NCI-H82 treated with DMSO at 0.1 percent for 48 hours (cell line): Measurements from ENCODE around the gene MGST3.
"Not testable (repeated sequence)": the region's sequence is repeated elsewhere in the genome, so short reads cannot be mapped to it uniquely, and the experiment has no call there.

Source experiments
- DNase-seq: peaks from one replicate; lab custom pipeline; 2025; ENCODE audit not compliant: unreplicated experiment; lab: John Stamatoyannopoulos, UW

Gene MGST3

GRCh38 chr1:165629151-165629550 lies 1.9 kb upstream of the MGST3 start:
- DNase-seq: no peak

GRCh38 chr1:165629848-165630628 lies 996 bp upstream of the MGST3 start:
- DNase-seq: peak; percentile 52

GRCh38 chr1:165631342-165632151 lies 513 bp downstream of the MGST3 start:
- DNase-seq: no peak

GRCh38 chr1:165632152-165632469 lies 1.1 kb downstream of the MGST3 start:
- DNase-seq: no peak

GRCh38 chr1:165632491-165632890 lies 1.5 kb downstream of the MGST3 start:
- no peak for DNase-seq

GRCh38 chr1:165633614-165634013 lies 2.6 kb downstream of the MGST3 start:
- DNase-seq: no peak

- DNase-seq: no peak
These were observed 3.3 kb downstream of the MGST3 start for GRCh38 chr1:165634154-165634921.

- no peak for DNase-seq
These were observed 4.3 kb downstream of the MGST3 start for GRCh38 chr1:165635329-165635728.

GRCh38 chr1:165635823-165636222 lies 4.8 kb downstream of the MGST3 start:
- no peak for DNase-seq

GRCh38 chr1:165637427-165637826 lies 6.4 kb downstream of the MGST3 start:
- DNase-seq: no peak

- DNase-seq: not testable (repeated sequence)
These were observed 7.2 kb downstream of the MGST3 start for GRCh38 chr1:165638211-165638610.

GRCh38 chr1:165639821-165640623 lies 9.0 kb downstream of the MGST3 start:
- no peak for DNase-seq

- DNase-seq: no peak
These were observed 10.4 kb downstream of the MGST3 start for GRCh38 chr1:165641231-165641987.

GRCh38 chr1:165644064-165644735 lies 13.2 kb downstream of the MGST3 start:
- DNase-seq: no peak

GRCh38 chr1:165645654-165646366 lies 14.8 kb downstream of the MGST3 start:
- no peak for DNase-seq

- no peak for DNase-seq
These were observed 16.5 kb downstream of the MGST3 start for GRCh38 chr1:165647517-165647916.

GRCh38 chr1:165647970-165648369 lies 16.9 kb downstream of the MGST3 start:
- DNase-seq: no peak

GRCh38 chr1:165648919-165649572 lies 18.0 kb downstream of the MGST3 start:
- DNase-seq: no peak
